ENCODE data around the gene MPPED2. TPM values are rescaled to one million over a fixed set of nuclear protein-coding genes. Genes with fewer than 3 reads are reported as not detected.

The MPPED2 gene
- total RNA-seq, 1 experiment from 2014 or later: not detected

GRCh38 chr11:30463266-30463665 lies 122.9 kb downstream of the MPPED2 start:
- H3K9ac ChIP-seq (ENCODE audit: low read length): no peak overlapping the region
- TF ChIP-seq, protein P1, sequence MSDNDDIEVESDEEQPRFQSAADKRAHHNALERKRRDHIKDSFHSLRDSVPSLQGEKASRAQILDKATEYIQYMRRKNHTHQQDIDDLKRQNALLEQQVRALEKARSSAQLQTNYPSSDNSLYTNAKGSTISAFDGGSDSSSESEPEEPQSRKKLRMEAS (IDR thresholded peaks at IDR 0.05): no peak
- TF ChIP-seq POLR2AphosphoS5 (IDR thresholded peaks at IDR 0.05; ENCODE audit: low read depth, low read length): no peak
- no peak for TF ChIP-seq ELF1 (IDR thresholded peaks at IDR 0.05; ENCODE audit: borderline replicate concordance, low read depth)
- no peak for TF ChIP-seq JUND (IDR thresholded peaks at IDR 0.05)
- TF ChIP-seq, protein P2, sequence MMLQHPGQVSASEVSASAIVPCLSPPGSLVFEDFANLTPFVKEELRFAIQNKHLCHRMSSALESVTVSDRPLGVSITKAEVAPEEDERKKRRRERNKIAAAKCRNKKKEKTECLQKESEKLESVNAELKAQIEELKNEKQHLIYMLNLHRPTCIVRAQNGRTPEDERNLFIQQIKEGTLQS (IDR thresholded peaks at IDR 0.05): no peak
- TF ChIP-seq TCF7L2 (IDR thresholded peaks at IDR 0.05; ENCODE audit: borderline replicate concordance, extremely low read depth, insufficient read depth, insufficient read length): no peak
- no peak for TF ChIP-seq POLR2A (IDR thresholded peaks at IDR 0.05; ENCODE audit: borderline replicate concordance, extremely low read depth, insufficient read depth, insufficient read length)
- no peak for TF ChIP-seq CBX3 (IDR thresholded peaks at IDR 0.05; ENCODE audit: low read depth)
- no peak for TF ChIP-seq RAD21 (IDR thresholded peaks at IDR 0.05; ENCODE audit: low read depth)
- no peak for TF ChIP-seq CEBPB (IDR thresholded peaks at IDR 0.05; ENCODE audit: low read depth)
- no peak for TF ChIP-seq EZH2phosphoT487 (IDR thresholded peaks at IDR 0.05; ENCODE audit: borderline replicate concordance)
- TF ChIP-seq, protein P3, sequence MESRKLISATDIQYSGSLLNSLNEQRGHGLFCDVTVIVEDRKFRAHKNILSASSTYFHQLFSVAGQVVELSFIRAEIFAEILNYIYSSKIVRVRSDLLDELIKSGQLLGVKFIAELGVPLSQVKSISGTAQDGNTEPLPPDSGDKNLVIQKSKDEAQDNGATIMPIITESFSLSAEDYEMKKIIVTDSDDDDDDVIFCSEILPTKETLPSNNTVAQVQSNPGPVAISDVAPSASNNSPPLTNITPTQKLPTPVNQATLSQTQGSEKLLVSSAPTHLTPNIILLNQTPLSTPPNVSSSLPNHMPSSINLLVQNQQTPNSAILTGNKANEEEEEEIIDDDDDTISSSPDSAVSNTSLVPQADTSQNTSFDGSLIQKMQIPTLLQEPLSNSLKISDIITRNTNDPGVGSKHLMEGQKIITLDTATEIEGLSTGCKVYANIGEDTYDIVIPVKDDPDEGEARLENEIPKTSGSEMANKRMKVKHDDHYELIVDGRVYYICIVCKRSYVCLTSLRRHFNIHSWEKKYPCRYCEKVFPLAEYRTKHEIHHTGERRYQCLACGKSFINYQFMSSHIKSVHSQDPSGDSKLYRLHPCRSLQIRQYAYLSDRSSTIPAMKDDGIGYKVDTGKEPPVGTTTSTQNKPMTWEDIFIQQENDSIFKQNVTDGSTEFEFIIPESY (IDR thresholded peaks at IDR 0.05; ENCODE audit: extremely low read depth, insufficient replicate concordance, low read length): no peak
- TF ChIP-seq FOSL1 (IDR thresholded peaks at IDR 0.05; ENCODE audit: low read depth): no peak
- ATAC-seq (no peak), DNase-seq (ENCODE audit: low read depth, low spot score) (no peak)
- no peak overlapping the region for H2AFZ ChIP-seq (ENCODE audit: low read depth, low read length, poor library complexity, severe bottlenecking)
- no peaks in the 10 kb centered on the region for H3K9me2 ChIP-seq (ENCODE audit: insufficient read depth)
- no peaks in the 10 kb centered on the region for H4K20me1 ChIP-seq (ENCODE audit: insufficient read depth)
- no peaks in the 10 kb centered on the region for H3K9me3 ChIP-seq (ENCODE audit: control insufficient read depth in 1 of 2, insufficient read depth in 1 of 2, low read depth in 1 of 2, low read length in 2 of 2)
- ChIA-PET CTCF (no interaction called here), RAD21 (ENCODE audit: low non-redundant PET in 1 of 2, low total read pairs in 2 of 2, uncharacterized antibody in 2 of 2, unreplicated experiment in 2 of 2) (no interaction called here), POLR2A (no interaction called here)
- H3K27me3 ChIP-seq (ENCODE audit: insufficient read depth, low read length): peaks cover 23% of the 10 kb centered on the region
- no peaks in the 10 kb centered on the region for H3K79me2 ChIP-seq (ENCODE audit: insufficient read depth, low read length)
- no peaks in the 10 kb centered on the region for H3K36me3 ChIP-seq (ENCODE audit: control insufficient read depth in 1 of 2, insufficient read depth in 2 of 2, low read length in 2 of 2)
- no peak overlapping the region for H3K4me2 ChIP-seq (ENCODE audit: low read length)
- intact Hi-C loops (cut with micrococcal nuclease): no loop called here
- no TSS peak for BruUV-seq (replicated peaks)
- no peaks in the 10 kb centered on the region for H3K4me1 ChIP-seq (ENCODE audit: control insufficient read depth in 1 of 2, insufficient read depth in 2 of 2, low read length in 2 of 2)
- no peak overlapping the region for H3K4me3 ChIP-seq (replicated peaks in 1 of 2; ENCODE audit: low read depth in 1 of 2, low read length in 2 of 2)
- no peak overlapping the region for H3K27ac ChIP-seq (ENCODE audit: low read depth, low read length)
